HG02678 (cell line): ENCODE results near the gene SH2D4B.
"Not testable (repeated sequence)": the region's sequence is repeated elsewhere in the genome, so short reads cannot be mapped to it uniquely, and the experiment has no call there.

ENCODE experiments used
- ATAC-seq: cut with Tn5 transposase; IDR thresholded peaks from one replicate; pipeline ENCODE4 v1.9.1; 2021; ENCODE audit warnings: mild to moderate bottlenecking, moderate library complexity; ENCODE audit not compliant: unreplicated experiment

SH2D4B gene

GRCh38 chr10:80542053-80542452, 4.4 kb downstream of the SH2D4B start:
- no peak for ATAC-seq

GRCh38 chr10:80542652-80543318, 5.1 kb downstream of the SH2D4B start:
- ATAC-seq = no peak

GRCh38 chr10:80543319-80543672, 5.6 kb downstream of the SH2D4B start:
- not testable (repeated sequence) for ATAC-seq

DNA sequence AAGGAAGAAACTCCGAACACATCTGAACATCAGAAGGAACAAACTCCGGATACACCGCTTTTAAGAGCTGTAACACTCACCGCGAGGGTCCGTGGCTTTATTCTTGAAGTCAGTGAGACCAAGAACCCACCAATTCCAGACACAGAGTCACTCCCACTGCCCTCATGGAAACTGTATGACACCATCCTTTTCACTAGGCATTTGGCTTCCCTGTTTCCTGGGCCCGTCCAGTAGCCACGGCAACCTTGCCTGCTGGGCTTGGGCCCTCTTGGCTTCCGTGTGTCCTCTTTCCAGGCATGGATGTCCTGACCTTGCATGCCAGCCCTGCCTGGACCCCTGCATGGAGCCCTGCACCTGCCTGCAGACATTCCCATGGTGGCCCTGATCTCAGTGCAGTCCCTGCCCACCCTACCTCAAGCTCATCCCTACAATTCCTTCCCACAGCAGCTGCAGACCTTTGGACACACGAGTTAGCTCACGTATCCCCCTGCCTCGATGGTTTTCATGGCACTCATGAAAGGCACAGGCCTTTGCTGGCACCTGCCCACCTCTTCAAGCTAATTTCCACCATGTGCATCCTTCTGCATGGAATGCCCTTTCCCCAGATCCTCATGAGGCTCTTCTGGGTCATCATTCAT, 6.7 kb downstream of the SH2D4B start:
- ATAC-seq = no peak

- no peak for ATAC-seq
Observed at GRCh38 chr10:80545258-80545881, 7.7 kb downstream of the SH2D4B start.

- no peak for ATAC-seq
Observed at GRCh38 chr10:80552151-80552646, 14.5 kb downstream of the SH2D4B start.

- no peak for ATAC-seq
Observed at GRCh38 chr10:80553436-80553835, 15.7 kb downstream of the SH2D4B start.

DNA sequence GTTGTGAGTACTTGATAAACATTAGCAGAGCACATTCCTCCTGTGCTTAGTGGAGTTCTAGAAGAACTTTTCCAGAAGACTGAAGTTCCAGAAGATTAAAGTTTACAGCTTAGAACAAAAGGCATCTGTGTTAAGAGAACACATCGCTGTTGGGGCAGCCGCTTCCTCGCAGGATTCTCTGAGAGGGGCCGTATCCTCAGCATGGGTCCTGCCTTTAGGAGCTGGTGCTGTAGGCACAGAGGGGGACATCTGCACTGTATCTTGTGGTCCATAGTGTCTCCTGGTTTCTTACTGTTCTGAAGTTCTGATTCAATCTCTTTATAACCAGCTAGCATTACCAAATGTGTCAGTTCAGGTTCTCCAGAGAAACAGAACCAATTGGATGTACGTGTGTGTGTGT, 16.3 kb downstream of the SH2D4B start:
- ATAC-seq = no peak

DNA sequence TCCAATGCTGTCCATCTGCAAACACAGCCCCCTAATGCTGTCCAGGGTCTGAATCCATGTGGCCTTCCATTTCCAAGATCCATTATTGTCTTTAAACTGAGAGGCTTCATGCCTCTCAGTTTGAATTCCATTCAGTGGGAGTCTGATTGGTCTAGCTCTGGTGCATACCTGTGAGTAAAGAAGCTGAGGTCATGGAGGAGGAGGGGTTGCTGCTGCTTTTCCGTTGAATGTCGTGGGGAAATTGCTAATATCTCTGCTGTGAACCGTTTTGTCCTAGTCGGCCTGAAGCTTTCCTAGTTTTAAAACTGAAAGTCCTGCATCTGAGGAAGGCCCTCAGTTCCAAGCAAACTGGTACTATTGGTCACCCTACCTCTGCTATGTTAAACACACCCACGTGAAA, 17.7 kb downstream of the SH2D4B start:
- no peak for ATAC-seq

DNA sequence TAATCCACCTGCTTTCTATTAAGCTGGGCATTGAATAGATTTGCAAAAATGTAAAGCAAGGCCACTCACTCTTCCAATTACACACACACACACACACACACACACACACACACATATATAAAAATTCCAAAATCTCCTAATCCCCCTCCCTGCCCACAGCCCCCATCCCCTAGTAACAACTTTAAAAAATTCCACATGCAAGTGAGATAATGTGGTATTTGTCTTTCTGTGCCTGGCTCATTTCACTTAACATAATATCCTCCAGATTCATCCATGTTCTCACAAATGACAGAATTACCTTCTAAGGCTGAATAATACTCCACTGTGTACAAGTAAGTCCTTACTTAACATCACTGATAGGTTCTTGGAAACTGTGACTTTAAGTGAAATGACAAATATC, 24.2 kb downstream of the SH2D4B start:
- ATAC-seq = no peak

DNA sequence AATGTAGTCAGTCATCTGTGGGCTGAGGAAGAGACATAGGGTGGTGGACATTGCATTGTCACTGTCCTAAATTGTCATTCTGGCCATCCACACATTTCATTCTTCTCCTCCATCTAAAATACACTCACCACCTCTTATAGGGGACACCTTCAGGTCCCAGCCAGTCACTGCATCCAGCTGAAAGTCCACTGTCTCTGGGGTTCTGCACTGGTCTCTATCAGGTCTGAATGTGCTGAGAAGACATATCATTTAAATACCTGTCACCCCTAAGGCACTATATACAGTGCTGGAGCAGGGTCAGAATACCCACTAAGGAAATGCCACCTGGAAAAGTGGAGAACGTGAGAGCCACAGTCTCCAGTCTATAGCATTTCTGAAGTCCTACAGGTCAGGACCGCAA, 29.6 kb downstream of the SH2D4B start:
- ATAC-seq = no peak

DNA sequence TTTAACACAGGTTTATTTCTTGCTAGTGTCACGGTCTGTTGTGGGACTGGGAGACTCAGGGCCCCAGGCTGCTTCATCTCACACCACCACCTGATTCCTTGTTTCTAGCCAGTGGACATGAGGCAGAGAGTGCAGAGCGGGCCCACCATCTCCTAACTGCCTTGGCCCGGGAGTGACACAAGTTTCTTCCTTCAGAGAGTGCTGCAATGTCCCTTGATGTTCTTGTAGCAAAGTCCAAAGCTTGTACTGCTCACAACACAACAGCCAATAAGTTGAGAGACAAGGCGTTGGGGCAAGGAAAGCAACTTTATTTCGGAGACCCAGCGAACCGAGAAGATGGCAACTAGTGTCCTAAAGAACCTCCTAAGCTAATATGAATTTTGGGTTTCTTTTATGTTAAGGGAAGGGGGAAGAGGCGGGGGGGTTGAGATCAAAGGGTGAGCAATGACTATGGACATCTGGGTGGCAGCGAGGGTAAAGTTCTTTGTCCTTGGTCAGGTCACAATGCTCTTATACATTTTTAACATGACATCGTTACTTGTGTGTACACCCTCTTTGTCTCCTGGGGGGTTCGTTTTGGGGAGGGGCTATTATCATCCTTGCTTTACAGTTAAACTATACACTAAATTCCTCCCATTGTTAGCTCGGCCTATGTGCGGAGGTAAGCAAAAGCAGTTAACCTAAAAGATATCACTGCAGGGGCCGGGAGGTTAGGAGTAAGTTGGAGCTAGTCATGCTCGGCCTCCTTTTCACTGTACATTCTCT, 31.6 kb downstream of the SH2D4B start:
- no peak for ATAC-seq

GRCh38 chr10:80571352-80571751, 33.6 kb downstream of the SH2D4B start:
- no peak for ATAC-seq

- ATAC-seq = no peak
Observed at GRCh38 chr10:80579181-80579763, 41.6 kb downstream of the SH2D4B start.

DNA sequence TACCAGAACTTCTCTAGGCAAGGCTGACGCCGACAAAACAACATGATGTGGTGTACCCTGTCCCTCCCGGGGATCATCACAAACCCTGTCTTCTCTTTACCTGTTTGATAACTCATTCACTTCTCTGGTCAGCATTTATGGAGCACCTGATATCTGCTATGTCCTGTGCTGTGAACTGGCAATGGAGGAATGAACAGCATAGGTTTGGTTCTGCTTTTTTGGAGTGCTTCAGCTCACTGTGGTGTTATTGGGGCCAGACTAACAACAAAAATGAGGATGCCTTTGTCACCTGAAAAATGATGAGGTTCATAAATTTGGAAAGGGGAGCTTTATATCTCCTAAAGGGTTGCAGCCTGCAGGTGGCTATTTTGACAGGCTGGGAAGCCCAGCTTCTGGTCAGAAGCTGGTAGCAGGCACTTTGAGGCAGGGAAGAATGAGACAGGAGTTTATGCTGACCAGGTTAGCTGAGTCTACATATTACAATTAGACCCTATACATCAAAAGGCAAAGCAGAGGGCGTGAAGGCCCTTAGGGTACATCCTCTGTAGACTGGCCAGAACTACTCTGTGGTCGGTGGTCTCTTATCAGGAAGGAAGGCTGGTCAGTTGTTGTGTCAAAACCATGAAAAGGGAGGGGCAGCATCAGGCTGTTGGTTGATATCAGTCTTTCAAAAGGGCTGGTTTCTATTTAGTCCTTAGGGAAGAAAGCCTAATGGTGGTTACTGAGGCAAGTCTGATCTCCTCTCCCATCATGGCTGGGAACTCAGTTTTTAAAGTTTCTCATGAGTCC, 42.3 kb downstream of the SH2D4B start:
- no peak for ATAC-seq

GRCh38 chr10:80580638-80581468, 43.2 kb downstream of the SH2D4B start:
- ATAC-seq = no peak

- no peak for ATAC-seq
Observed at GRCh38 chr10:80581469-80581835, 43.8 kb downstream of the SH2D4B start.

- ATAC-seq = no peak
Observed at GRCh38 chr10:80582286-80582960, 44.7 kb downstream of the SH2D4B start.

- ATAC-seq = no peak
Observed at GRCh38 chr10:80583685-80584084, 46.0 kb downstream of the SH2D4B start.
